Gastrocnemius medialis (tissue), 4 donors: Measurements from ENCODE around the gene OXCT2.

Source experiments
- POLR2A ChIP-seq, 2 donors: fragments of 450-650 bp; IDR thresholded peaks; one replicate each; pipeline ENCODE4 v1.6.1; 2017; ENCODE audit warnings: antibody characterized with exemption in 2 of 2, mild to moderate bottlenecking in 2 of 2, moderate library complexity in 2 of 2
- TF ChIP-seq, protein P1 (sequence below), 5 experiments: fragments of 450-650 bp in 3 of 5; fragments of 200-600 bp in 2 of 5; sonication (generic) in 2 of 5; IDR thresholded peaks in 4 of 5; conservative IDR thresholded peaks in 1 of 5; 1 replicate in 4 of 5; 2 replicates in 1 of 5; pipeline ENCODE4 v1.5.1; 2016 to 2019; ENCODE audit warnings: antibody characterized with exemption in 5 of 5, mild to moderate bottlenecking in 3 of 5, moderate library complexity in 3 of 5

DNA sequence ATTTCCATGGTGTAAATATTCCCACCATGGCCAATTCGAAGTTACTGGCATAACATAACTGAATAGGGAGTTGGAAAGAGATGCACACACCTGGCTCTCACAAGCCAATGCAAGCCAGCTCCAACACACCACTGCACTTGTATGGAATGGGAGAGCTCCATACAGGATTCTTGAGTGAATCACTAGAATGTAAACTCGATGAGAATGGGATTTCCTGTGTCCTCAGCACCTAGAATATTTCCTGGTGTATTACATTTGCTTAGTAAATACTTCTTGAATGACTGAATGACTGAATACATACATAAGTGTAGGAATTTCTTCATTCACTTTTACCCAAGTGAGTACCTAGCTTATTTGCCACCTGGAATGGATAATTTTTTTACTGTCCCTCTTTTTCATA is 48.7 kb downstream of the OXCT2 start:
- no peak for TF ChIP-seq POLR2A (IDR thresholded peaks at IDR 0.05)
- TF ChIP-seq, protein P1, sequence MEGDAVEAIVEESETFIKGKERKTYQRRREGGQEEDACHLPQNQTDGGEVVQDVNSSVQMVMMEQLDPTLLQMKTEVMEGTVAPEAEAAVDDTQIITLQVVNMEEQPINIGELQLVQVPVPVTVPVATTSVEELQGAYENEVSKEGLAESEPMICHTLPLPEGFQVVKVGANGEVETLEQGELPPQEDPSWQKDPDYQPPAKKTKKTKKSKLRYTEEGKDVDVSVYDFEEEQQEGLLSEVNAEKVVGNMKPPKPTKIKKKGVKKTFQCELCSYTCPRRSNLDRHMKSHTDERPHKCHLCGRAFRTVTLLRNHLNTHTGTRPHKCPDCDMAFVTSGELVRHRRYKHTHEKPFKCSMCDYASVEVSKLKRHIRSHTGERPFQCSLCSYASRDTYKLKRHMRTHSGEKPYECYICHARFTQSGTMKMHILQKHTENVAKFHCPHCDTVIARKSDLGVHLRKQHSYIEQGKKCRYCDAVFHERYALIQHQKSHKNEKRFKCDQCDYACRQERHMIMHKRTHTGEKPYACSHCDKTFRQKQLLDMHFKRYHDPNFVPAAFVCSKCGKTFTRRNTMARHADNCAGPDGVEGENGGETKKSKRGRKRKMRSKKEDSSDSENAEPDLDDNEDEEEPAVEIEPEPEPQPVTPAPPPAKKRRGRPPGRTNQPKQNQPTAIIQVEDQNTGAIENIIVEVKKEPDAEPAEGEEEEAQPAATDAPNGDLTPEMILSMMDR (IDR thresholded peaks at IDR 0.05 in 4 of 5, conservative IDR thresholded peaks at IDR 0.05 in 1 of 5): no peak
